C4-2B (cell line): ENCODE measurements around the gene FHIT.

Experiments used
- H3K27ac ChIP-seq: fragments of 450-650 bp; 2 replicates; pipeline ENCODE4 v1.5.1; 2017
- ZFX ChIP-seq: fragments of 450-650 bp; IDR thresholded peaks from 2 replicates; pipeline ENCODE4 v1.6.1; 2017
- TF ChIP-seq, protein P1 (sequence below): fragments of 450-650 bp; conservative IDR thresholded peaks from 2 replicates; pipeline ENCODE4 v1.5.1; 2017; ENCODE audit warnings: mild to moderate bottlenecking

FHIT gene

DNA sequence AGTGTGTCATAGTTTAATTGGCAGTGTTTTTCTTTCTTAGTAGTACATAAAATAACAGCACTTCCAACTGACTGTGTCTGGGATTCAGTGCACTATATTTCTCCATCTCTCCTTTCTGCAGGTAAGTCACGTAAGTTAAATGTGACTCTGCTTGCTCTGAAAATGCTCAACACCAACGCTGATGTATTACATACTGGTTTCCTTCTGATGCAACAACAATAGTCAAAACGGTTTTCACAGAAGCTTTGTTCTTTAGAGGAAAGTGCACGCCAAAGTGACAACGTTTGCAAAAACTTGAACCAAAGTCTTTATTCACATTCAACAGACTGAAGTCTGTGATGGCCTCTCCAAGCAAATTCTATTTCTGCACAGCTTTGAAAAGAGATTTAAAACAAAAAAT, 1494.3 kb downstream of the FHIT start:
- TF ChIP-seq ZFX = no peak
- TF ChIP-seq, protein P1, sequence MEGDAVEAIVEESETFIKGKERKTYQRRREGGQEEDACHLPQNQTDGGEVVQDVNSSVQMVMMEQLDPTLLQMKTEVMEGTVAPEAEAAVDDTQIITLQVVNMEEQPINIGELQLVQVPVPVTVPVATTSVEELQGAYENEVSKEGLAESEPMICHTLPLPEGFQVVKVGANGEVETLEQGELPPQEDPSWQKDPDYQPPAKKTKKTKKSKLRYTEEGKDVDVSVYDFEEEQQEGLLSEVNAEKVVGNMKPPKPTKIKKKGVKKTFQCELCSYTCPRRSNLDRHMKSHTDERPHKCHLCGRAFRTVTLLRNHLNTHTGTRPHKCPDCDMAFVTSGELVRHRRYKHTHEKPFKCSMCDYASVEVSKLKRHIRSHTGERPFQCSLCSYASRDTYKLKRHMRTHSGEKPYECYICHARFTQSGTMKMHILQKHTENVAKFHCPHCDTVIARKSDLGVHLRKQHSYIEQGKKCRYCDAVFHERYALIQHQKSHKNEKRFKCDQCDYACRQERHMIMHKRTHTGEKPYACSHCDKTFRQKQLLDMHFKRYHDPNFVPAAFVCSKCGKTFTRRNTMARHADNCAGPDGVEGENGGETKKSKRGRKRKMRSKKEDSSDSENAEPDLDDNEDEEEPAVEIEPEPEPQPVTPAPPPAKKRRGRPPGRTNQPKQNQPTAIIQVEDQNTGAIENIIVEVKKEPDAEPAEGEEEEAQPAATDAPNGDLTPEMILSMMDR = no peak
- no peak overlapping the region for H3K27ac ChIP-seq

DNA sequence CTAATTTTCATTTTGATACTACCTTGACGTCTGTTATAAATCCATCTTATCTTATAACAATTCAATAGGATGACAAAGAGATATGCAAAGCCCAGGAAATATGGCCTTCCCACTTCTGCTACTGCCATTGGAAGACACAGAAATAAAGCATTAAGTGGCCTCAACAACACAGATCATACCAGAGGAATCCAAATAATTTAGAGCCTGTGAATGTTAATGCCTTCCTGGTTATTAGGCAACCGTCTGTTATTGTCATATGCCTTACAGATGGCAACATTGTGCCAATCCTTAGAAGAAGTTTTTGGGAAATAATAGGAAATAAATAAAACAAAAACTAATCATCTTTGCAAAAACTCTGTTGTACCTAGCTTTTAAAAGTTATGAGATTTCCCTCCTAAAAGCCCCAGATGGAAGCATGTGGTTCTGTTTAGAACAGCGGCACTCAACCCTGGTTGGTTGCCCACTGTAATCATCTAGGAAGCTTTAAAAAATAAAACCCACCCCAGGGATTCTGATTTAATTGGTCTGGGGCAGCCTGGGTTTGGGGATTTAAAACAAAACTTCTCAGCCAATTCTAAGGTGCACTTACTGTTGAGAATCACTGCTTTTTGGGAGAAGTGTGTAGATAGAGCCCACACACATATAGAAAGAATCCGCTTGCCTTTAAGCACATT, 1496.7 kb downstream of the FHIT start:
- TF ChIP-seq, protein P1 = no peak
- TF ChIP-seq ZFX = no peak
- no peak overlapping the region for H3K27ac ChIP-seq

GRCh38 chr3:59753808-59754450, 1497.3 kb downstream of the FHIT start:
- TF ChIP-seq, protein P1 = no peak
- no peak for TF ChIP-seq ZFX
- no peak overlapping the region for H3K27ac ChIP-seq

- no peak for TF ChIP-seq ZFX
- TF ChIP-seq, protein P1 = no peak
- no peak overlapping the region for H3K27ac ChIP-seq
Measured at GRCh38 chr3:59752925-59753324, 1498.3 kb downstream of the FHIT start.

DNA sequence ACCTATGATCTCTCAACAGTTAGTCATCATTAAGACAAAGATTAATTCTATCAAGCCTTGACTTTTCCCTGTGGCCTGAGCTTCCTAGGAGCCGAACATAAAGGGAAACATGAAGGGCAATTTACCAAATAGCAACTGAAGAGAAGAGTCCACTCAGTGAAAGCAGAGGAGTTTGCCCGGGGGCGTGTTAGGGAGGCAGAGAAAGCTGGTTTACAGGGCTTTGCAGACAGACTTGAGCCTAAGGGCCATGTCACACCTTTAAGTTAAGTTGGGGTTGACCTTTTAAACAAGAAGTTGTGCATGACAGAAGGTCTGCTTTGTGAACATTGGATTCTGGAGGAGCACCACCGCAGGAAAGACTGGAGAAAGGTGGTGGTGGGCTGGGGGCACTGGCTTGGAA, 1499.6 kb downstream of the FHIT start:
- no peak overlapping the region for H3K27ac ChIP-seq
- TF ChIP-seq, protein P1 = no peak
- no peak for TF ChIP-seq ZFX

DNA sequence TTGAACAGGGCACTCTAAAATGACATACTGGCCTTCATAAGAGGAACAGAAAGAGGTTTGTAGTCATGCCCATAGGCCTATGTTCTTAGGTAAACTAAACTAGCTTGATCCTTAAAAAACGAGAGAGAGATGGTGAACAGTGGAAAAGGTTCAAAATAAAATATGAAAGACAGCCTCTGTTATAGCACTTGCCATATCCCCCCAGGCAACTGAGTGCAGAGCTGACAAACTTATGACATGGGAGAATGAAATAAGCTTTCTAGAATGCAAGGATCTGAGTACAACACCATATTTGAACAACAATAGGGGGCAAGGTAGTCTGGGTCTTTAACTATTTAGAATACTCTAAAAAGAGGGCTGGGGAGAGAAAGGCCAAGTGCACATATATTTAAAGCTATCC, 1500.9 kb downstream of the FHIT start:
- TF ChIP-seq ZFX = no peak
- TF ChIP-seq, protein P1 = no peak
- H3K27ac ChIP-seq = no peak overlapping the region

GRCh38 chr3:59749291-59749690, 1502.0 kb downstream of the FHIT start:
- H3K27ac ChIP-seq = no peak overlapping the region
- TF ChIP-seq, protein P1 = no peak
- TF ChIP-seq ZFX = no peak
